K562 (cell line): ENCODE results near the gene ESR2.

Experiments
- SETDB1 ChIP-seq: IDR thresholded peaks from one replicate; pipeline ENCODE4 v1.6.1; 2012; ENCODE audit warnings: low read length, control low read depth, inconsistent platforms
- SREBF2 ChIP-seq: sonication (generic); formaldehyde crosslinking; IDR thresholded peaks from 2 replicates; pipeline ENCODE4 v1.4.0; 2020; ENCODE audit warnings: mild to moderate bottlenecking, missing genetic modification reagents
- TFAM ChIP-seq: fragments of 250-450 bp; sonication (Bioruptor Pico); conservative IDR thresholded peaks from 2 replicates; pipeline ENCODE4 v1.5.0; 2021; ENCODE audit warnings: mild to moderate bottlenecking, moderate library complexity
- ZBTB8A ChIP-seq: fragments of 450-650 bp; IDR thresholded peaks from 2 replicates; pipeline ENCODE4 v1.6.1; 2018; ENCODE audit warnings: mild to moderate bottlenecking, moderate library complexity; ENCODE audit not compliant: partially characterized antibody

GRCh38 chr14:64184103-64184729 lies 110.0 kb downstream of the ESR2 start:
- TF ChIP-seq TFAM (CRISPR knock-in tag) (no peak), ZBTB8A (no peak), SREBF2 (no peak), SETDB1 (no peak)
